ENCODE results near the gene SCARB1.

Gene SCARB1

DNA sequence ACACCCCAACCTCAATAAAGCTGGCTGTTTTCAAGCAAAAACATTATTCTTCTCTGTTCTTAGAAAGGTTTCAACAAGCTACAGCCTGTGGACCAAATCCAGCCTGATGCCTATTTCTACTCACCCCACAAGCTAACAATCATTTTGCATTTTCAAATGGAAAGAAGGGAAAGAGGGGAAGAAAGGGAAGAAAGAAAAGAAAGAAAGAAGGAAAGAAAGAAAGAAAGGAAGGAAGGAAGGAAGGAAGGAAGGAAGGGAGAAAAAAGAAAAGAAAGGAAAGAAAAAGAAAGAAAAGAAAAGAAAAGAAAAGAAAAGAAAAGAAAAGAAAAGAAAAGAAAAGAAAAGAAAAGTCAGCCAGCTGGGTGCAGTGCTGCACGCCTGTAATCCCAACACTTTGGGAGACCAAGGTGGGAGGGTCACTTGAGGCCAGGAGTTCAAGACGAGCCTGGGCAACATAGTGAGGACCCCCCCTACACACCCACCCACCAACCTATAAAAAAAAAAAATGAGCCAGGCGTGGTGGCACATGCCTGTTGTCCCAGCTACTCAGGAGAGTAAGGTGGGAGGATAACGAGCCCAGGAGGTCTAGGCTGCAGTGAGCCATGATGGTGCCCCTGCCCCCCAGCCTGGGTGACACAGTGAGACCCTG lies 26.3 kb downstream of the SCARB1 start (continued):
- TF ChIP-seq, protein P1, sequence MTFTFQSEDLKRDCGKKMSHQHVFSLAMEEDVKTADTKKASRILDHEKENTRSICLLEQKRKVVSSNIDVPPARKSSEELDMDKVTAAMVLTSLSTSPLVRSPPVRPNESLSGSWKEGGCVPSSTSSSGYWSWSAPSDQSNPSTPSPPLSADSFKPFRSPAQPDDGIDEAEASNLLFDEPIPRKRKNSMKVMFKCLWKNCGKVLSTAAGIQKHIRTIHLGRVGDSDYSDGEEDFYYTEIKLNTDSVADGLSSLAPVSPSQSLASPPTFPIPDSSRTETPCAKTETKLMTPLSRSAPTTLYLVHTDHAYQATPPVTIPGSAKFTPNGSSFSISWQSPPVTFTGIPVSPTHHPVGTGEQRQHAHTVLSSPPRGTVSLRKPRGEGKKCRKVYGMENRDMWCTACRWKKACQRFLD (tag by site-specific recombination; IDR thresholded peaks at IDR 0.05) = no peak
- TF ChIP-seq ZNF157 (tag by site-specific recombination; IDR thresholded peaks at IDR 0.05) (no peak), ZNF423 (tag by site-specific recombination; IDR thresholded peaks at IDR 0.05) (no peak)

DNA sequence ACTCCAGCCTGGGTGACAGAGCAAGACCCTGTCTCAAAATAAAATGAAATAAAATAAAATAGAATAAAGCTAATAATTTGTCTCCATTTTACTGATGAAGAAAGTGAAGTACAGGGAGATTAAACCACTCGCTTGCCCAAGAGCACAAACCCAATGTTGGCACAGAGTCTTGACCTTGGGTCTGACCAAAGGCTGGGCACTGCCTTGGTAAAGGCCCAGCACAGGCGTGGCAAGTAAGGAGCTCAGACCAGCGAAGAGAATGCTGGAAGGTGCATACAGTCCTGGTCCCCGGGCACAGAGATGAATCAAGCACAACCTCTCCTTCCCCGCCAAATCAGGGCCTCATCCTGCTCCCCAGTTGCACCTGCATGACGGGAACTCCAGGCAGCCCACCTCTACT lies 26.9 kb downstream of the SCARB1 start:
- ChIA-PET CTCF (interaction anchor here (0.6 to 1.3 kb wide), 3 partner anchors 10 to 339 kb away, joined by 3 to 7 read pairs (median 4); no protein-coding TSS in a partner anchor), POLR2A (no interaction called here)
- no peaks in the 10 kb centered on the region; a peak in 1 of 3 replicates for H3K36me3 ChIP-seq (ENCODE audit: control insufficient read depth in 2 of 2, insufficient read depth in 1 of 2, low read length in 2 of 2)
- no peak overlapping the region for H3K27ac ChIP-seq (ENCODE audit: extremely low read depth, low read depth, low read length)
- peaks cover 10% of the 10 kb centered on the region for H3K4me1 ChIP-seq (ENCODE audit: control insufficient read depth, insufficient read depth, low read length)
- H3K9me3 ChIP-seq (ENCODE audit: control insufficient read depth, insufficient read depth, low read depth, low read length) = no peaks in the 10 kb centered on the region
- TF ChIP-seq ZNF660 (tag by site-specific recombination; IDR thresholded peaks at IDR 0.05) = no peak
- TF ChIP-seq ZNF341 (tag by site-specific recombination; IDR thresholded peaks at IDR 0.05; ENCODE audit: low read depth) = no peak
- TF ChIP-seq ZFP69B (tag by site-specific recombination; IDR thresholded peaks at IDR 0.05) = no peak
- no peak for TF ChIP-seq IKZF3 (tag by site-specific recombination; IDR thresholded peaks at IDR 0.05)
- no peak for TF ChIP-seq GFI1B (tag by site-specific recombination; IDR thresholded peaks at IDR 0.05)
- no peak for TF ChIP-seq REPIN1 (tag by site-specific recombination; IDR thresholded peaks at IDR 0.05; ENCODE audit: low read depth)
- TF ChIP-seq ZNF132 (tag by site-specific recombination; IDR thresholded peaks at IDR 0.05; ENCODE audit: borderline replicate concordance) = no peak
- no peak for TF ChIP-seq ZNF837 (tag by site-specific recombination; IDR thresholded peaks at IDR 0.05)
- no peak for TF ChIP-seq OSR2 (tag by site-specific recombination; IDR thresholded peaks at IDR 0.05)
- TF ChIP-seq ZIC2 (tag by site-specific recombination; IDR thresholded peaks at IDR 0.05) = no peak
- TF ChIP-seq, protein P2, sequence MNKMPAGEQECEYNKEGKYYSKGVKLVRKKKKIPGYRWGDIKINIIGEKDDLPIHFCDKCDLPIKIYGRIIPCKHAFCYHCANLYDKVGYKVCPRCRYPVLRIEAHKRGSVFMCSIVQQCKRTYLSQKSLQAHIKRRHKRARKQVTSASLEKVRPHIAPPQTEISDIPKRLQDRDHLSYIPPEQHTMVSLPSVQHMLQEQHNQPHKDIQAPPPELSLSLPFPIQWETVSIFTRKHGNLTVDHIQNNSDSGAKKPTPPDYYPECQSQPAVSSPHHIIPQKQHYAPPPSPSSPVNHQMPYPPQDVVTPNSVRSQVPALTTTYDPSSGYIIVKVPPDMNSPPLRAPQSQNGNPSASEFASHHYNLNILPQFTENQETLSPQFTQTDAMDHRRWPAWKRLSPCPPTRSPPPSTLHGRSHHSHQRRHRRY (tag by site-specific recombination; IDR thresholded peaks at IDR 0.05) = no peak
- TF ChIP-seq KLF1 (tag by site-specific recombination; IDR thresholded peaks at IDR 0.05) = no peak
- no peak for TF ChIP-seq ZNF16 (tag by site-specific recombination; IDR thresholded peaks at IDR 0.05; ENCODE audit: low read depth)
- TF ChIP-seq ZNF501 (tag by site-specific recombination; IDR thresholded peaks at IDR 0.05) = no peak
- TF ChIP-seq GLI2 (tag by site-specific recombination; IDR thresholded peaks at IDR 0.05; ENCODE audit: borderline replicate concordance, low read depth) = no peak
- TF ChIP-seq, protein P3, sequence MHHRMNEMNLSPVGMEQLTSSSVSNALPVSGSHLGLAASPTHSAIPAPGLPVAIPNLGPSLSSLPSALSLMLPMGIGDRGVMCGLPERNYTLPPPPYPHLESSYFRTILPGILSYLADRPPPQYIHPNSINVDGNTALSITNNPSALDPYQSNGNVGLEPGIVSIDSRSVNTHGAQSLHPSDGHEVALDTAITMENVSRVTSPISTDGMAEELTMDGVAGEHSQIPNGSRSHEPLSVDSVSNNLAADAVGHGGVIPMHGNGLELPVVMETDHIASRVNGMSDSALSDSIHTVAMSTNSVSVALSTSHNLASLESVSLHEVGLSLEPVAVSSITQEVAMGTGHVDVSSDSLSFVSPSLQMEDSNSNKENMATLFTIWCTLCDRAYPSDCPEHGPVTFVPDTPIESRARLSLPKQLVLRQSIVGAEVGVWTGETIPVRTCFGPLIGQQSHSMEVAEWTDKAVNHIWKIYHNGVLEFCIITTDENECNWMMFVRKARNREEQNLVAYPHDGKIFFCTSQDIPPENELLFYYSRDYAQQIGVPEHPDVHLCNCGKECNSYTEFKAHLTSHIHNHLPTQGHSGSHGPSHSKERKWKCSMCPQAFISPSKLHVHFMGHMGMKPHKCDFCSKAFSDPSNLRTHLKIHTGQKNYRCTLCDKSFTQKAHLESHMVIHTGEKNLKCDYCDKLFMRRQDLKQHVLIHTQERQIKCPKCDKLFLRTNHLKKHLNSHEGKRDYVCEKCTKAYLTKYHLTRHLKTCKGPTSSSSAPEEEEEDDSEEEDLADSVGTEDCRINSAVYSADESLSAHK (tag by site-specific recombination; IDR thresholded peaks at IDR 0.05) = no peak
- TF ChIP-seq, protein P4, sequence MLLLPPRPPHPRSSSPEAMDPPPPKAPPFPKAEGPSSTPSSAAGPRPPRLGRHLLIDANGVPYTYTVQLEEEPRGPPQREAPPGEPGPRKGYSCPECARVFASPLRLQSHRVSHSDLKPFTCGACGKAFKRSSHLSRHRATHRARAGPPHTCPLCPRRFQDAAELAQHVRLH (tag by site-specific recombination; IDR thresholded peaks at IDR 0.05) = no peak
- no peak for TF ChIP-seq MEIS1 (CRISPR knock-in tag; IDR thresholded peaks at IDR 0.05; ENCODE audit: borderline replicate concordance)
- TF ChIP-seq, protein P5, sequence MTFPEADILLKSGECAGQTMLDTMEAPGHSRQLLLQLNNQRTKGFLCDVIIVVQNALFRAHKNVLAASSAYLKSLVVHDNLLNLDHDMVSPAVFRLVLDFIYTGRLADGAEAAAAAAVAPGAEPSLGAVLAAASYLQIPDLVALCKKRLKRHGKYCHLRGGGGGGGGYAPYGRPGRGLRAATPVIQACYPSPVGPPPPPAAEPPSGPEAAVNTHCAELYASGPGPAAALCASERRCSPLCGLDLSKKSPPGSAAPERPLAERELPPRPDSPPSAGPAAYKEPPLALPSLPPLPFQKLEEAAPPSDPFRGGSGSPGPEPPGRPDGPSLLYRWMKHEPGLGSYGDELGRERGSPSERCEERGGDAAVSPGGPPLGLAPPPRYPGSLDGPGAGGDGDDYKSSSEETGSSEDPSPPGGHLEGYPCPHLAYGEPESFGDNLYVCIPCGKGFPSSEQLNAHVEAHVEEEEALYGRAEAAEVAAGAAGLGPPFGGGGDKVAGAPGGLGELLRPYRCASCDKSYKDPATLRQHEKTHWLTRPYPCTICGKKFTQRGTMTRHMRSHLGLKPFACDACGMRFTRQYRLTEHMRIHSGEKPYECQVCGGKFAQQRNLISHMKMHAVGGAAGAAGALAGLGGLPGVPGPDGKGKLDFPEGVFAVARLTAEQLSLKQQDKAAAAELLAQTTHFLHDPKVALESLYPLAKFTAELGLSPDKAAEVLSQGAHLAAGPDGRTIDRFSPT (tag by site-specific recombination; IDR thresholded peaks at IDR 0.05) = no peak
- no peak overlapping the region for H3K4me3 ChIP-seq (ENCODE audit: low read depth, low read length)
